Sigmoid colon (tissue), 3 donors: ENCODE results near the gene BCL11B.

Source experiments
- POLR2A ChIP-seq, 2 donors: fragments of 450-650 bp; IDR thresholded peaks; one replicate each; pipeline ENCODE4 v1.6.1; 2016; ENCODE audit warnings: antibody characterized with exemption in 2 of 2, mild to moderate bottlenecking in 2 of 2, moderate library complexity in 2 of 2
- TF ChIP-seq, protein P1 (sequence below), 4 experiments: fragments of 450-650 bp in 3 of 4; fragments of 200-600 bp in 1 of 4; IDR thresholded peaks; one replicate each; pipeline ENCODE4 v1.5.1; 2016 to 2019; ENCODE audit warnings: antibody characterized with exemption in 4 of 4, mild to moderate bottlenecking in 3 of 4, moderate library complexity in 2 of 4

DNA sequence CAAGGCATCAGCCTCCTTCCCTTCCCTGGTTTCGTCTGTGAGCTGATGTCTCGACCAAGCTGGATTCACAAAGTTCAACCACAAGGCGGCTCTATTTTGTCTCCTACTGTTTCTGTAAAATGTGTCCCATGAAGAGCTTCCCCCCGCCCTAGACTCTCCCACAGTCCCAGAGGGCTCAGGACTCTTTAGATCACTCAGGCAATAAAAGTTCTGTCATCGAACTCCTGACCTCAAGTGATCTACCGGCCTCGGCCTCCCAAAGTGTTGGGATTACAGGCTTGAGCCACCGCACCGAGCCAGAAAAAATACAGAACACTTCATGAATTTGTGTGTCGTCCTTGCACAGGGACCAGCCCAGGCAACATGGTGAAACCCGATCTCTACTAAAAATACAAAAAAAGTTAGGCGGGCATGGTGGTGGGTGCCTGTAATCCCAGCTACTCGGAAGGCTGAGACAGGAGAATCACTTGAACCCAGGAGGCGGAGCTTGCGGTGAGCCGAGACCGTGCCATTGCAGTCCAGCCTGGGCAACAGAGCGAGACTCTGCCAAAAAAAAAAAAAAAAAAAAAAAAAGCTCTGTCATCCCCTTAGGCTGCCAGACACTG lies 149.4 kb downstream of the BCL11B start:
- TF ChIP-seq, protein P1, sequence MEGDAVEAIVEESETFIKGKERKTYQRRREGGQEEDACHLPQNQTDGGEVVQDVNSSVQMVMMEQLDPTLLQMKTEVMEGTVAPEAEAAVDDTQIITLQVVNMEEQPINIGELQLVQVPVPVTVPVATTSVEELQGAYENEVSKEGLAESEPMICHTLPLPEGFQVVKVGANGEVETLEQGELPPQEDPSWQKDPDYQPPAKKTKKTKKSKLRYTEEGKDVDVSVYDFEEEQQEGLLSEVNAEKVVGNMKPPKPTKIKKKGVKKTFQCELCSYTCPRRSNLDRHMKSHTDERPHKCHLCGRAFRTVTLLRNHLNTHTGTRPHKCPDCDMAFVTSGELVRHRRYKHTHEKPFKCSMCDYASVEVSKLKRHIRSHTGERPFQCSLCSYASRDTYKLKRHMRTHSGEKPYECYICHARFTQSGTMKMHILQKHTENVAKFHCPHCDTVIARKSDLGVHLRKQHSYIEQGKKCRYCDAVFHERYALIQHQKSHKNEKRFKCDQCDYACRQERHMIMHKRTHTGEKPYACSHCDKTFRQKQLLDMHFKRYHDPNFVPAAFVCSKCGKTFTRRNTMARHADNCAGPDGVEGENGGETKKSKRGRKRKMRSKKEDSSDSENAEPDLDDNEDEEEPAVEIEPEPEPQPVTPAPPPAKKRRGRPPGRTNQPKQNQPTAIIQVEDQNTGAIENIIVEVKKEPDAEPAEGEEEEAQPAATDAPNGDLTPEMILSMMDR (IDR thresholded peaks at IDR 0.05): no peak
- no peak for TF ChIP-seq POLR2A (IDR thresholded peaks at IDR 0.05)
